HG03045 (cell line): ENCODE measurements around the gene COL6A1.

ENCODE experiments used
- ATAC-seq: cut with Tn5 transposase; IDR thresholded peaks from one replicate; pipeline ENCODE4 v1.9.1; 2021; ENCODE audit warnings: mild to moderate bottlenecking, moderate library complexity; ENCODE audit not compliant: unreplicated experiment

The COL6A1 gene

GRCh38 chr21:45981151-45982091 lies at the start of gene COL6A1:
Gene COL6A1 (plus strand): TSS chr21:45981770. CDS start chr21:45981851, 81 bp downstream.
- ATAC-seq: no peak

- ATAC-seq: no peak
Measured at GRCh38 chr21:45932922-45933502, 48.6 kb upstream of the COL6A1 start.

- no peak for ATAC-seq
Measured at GRCh38 chr21:45934085-45934484, 47.5 kb upstream of the COL6A1 start.

GRCh38 chr21:45934554-45934953 lies 47.0 kb upstream of the COL6A1 start:
- ATAC-seq: no peak

GRCh38 chr21:45935628-45936027 lies 45.9 kb upstream of the COL6A1 start:
- no peak for ATAC-seq

GRCh38 chr21:45937721-45938452 lies 43.7 kb upstream of the COL6A1 start:
- no peak for ATAC-seq

GRCh38 chr21:45938453-45938755 lies 43.2 kb upstream of the COL6A1 start:
- ATAC-seq: no peak

GRCh38 chr21:45938811-45939520 lies 42.6 kb upstream of the COL6A1 start:
- ATAC-seq: no peak

- no peak for ATAC-seq
Measured at GRCh38 chr21:45939521-45940045, 42.0 kb upstream of the COL6A1 start.

GRCh38 chr21:45940091-45940490 lies 41.5 kb upstream of the COL6A1 start:
- no peak for ATAC-seq

GRCh38 chr21:45940621-45941337 lies 40.8 kb upstream of the COL6A1 start:
- no peak for ATAC-seq

GRCh38 chr21:45941338-45941710 lies 40.2 kb upstream of the COL6A1 start:
- ATAC-seq: no peak

- no peak for ATAC-seq
Measured at GRCh38 chr21:45941717-45942546, 39.6 kb upstream of the COL6A1 start.

GRCh38 chr21:45942755-45943629 lies 38.6 kb upstream of the COL6A1 start:
- no peak for ATAC-seq

- ATAC-seq: no peak
Measured at GRCh38 chr21:45943630-45944540, 37.7 kb upstream of the COL6A1 start.

GRCh38 chr21:45944601-45945000 lies 37.0 kb upstream of the COL6A1 start:
- no peak for ATAC-seq

GRCh38 chr21:45945066-45945867 lies 36.3 kb upstream of the COL6A1 start:
- no peak for ATAC-seq
